D721Med (cell line): Measurements from ENCODE around the gene RCCD1.

ENCODE experiments used
- DNase-seq: peaks from one replicate; pipeline ENCODE4 v3.0.0; 2011; ENCODE audit warnings: low spot score; ENCODE audit not compliant: insufficient read length
- FAIRE-seq: peaks from 2 replicates; lab custom pipeline; 2011; peaks lifted over from hg19 to GRCh38; lab: Jason Lieb, UNC
- TF ChIP-seq, protein P1 (sequence below): IDR thresholded peaks from 2 replicates; pipeline ENCODE4 v1.5.1; 2012; ENCODE audit warnings: mild to moderate bottlenecking, control low read depth; ENCODE audit not compliant: insufficient read depth; ENCODE audit errors: missing control alignments

RCCD1 gene

GRCh38 chr15:90953947-90954711 lies 555 bp upstream of the RCCD1 start:
- TF ChIP-seq, protein P1, sequence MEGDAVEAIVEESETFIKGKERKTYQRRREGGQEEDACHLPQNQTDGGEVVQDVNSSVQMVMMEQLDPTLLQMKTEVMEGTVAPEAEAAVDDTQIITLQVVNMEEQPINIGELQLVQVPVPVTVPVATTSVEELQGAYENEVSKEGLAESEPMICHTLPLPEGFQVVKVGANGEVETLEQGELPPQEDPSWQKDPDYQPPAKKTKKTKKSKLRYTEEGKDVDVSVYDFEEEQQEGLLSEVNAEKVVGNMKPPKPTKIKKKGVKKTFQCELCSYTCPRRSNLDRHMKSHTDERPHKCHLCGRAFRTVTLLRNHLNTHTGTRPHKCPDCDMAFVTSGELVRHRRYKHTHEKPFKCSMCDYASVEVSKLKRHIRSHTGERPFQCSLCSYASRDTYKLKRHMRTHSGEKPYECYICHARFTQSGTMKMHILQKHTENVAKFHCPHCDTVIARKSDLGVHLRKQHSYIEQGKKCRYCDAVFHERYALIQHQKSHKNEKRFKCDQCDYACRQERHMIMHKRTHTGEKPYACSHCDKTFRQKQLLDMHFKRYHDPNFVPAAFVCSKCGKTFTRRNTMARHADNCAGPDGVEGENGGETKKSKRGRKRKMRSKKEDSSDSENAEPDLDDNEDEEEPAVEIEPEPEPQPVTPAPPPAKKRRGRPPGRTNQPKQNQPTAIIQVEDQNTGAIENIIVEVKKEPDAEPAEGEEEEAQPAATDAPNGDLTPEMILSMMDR = no peak
- no peak for FAIRE-seq
- no peak for DNase-seq

GRCh38 chr15:90955624-90956273 lies 1.1 kb downstream of the RCCD1 start:
- DNase-seq (no peak), FAIRE-seq (no peak)
- TF ChIP-seq, protein P1 = no peak

- no peak for FAIRE-seq
- TF ChIP-seq, protein P1 = peak; percentile 66
- DNase-seq = peak; percentile 83
Observed at GRCh38 chr15:90956274-90957030, 1.8 kb downstream of the RCCD1 start.

DNA sequence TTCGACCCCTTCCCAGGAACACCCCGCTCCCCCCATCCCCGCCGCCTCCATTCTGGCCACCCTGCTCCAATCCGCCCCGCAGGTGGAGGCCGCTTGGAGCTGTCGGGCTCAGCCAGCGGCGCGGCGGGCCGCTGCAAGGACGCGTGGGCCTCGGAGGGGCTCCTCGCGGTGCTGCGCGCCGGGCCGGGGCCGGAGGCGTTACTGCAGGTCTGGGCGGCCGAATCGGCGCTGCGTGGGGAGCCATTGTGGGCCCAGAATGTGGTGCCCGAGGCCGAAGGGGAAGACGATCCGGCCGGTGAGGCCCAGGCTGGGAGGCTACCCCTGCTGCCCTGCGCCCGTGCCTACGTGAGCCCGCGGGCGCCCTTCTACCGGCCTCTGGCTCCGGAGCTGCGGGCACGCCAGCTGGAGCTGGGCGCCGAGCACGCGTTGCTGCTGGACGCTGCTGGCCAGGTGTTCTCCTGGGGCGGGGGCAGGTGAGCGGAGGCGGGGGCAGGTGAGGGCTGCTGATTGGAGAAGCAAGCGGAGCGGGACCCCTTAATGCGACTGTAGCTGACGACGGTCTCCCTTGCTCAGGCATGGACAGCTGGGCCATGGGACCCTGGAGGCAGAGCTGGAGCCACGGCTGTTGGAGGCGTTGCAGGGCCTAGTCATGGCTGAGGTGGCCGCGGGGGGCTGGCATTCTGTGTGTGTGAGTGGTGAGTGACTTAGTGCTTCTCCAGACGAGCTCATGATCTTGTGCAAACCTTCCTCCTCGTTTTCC lies 2.5 kb downstream of the RCCD1 start:
- TF ChIP-seq, protein P1 = no peak
- no peak for FAIRE-seq
- no peak for DNase-seq

- FAIRE-seq = no peak
- TF ChIP-seq, protein P1 = no peak
Observed at GRCh38 chr15:90957791-90958190, 3.1 kb downstream of the RCCD1 start.

GRCh38 chr15:90959028-90959595 lies 4.4 kb downstream of the RCCD1 start:
- no peak for DNase-seq
- TF ChIP-seq, protein P1 = no peak
- no peak for FAIRE-seq

More at GRCh38 chr15:90957791-90958190, 3.1 kb downstream of the RCCD1 start:
- no peak for DNase-seq
